ENCODE results near the gene NME3.

GRCh38 chr16:1745181-1745899 is 26.0 kb downstream of the NME3 start:
- no peak for TF ChIP-seq KDM1A (IDR thresholded peaks at IDR 0.05)
- no peak for TF ChIP-seq ZNF436 (CRISPR knock-in tag; IDR thresholded peaks at IDR 0.05)
- TF ChIP-seq GTF3C2 (IDR thresholded peaks at IDR 0.05; ENCODE audit: borderline replicate concordance, extremely low read depth, insufficient read length): no peak
